Stimulated activated CD4-positive, alpha-beta T cell treated with anti-CD3 and anti-CD28 coated beads, Interleukin-2, amount 100 ng/mL, for 48 hours (primary cell): ENCODE results near the gene MAPK4.
"Not testable (repeated sequence)": the region's sequence is repeated elsewhere in the genome, so short reads cannot be mapped to it uniquely, and the experiment has no call there.

Source experiments
- DNase-seq, 2 donors: peaks; one replicate each; pipeline ENCODE4 v3.0.0-alpha.2; 2020

The MAPK4 gene

DNA sequence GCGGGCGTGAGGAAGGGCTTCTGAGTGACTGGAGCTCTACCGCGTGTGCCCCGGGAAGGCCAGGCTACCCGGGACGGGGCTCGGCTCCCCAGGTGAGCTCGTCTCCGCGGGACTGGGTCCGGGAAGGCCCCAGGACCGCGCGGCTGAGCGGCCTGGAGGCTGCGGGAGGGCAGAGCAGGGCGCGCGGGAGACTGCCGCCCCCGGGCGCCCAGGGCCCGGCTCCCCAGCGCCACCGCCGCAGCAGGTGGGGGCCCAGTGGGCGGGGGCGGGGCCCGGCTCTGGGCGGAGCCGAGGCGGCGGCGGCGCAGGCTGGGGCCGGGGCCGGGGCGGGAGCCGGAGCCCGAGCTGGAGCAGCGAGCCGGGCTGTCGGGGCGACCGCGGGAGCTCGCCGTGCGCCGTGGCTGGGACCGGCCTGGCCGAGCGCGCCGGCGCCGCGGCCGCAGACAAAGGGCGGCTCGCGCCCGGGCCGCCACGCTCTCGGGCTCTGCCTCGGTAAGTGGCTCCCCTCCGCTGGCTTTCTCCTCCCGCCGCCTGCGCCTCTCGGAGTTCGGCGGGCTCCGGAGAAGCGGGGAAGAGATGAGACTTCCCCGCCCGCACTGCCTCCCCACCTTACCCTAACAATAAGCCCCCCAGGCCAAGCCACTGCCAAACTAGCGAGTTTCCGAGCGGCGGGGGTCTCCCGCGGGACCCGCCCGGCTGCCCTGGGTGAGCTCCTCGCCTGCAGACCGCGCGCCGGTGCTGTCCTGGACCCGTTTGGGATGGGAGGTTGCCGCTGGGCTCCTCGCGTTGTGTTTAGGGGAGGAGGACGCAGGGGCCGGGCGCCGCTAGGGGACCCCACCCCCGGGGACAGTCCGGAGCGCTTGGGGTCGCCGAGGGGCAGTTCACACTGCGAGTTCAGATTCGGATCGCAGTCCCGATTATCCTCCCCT is at the start of gene MAPK4:
TSS of gene MAPK4 (plus strand) at position 336 of the 929 bp plus-strand sequence. CDS start 103,872 bp downstream, outside the sequence.
- DNase-seq, result no peak

GRCh38 chr18:50517277-50517676 is 42.6 kb upstream of the MAPK4 start:
- not testable (repeated sequence) for DNase-seq

GRCh38 chr18:50518787-50519546 is 40.9 kb upstream of the MAPK4 start:
- DNase-seq, result no peak

DNA sequence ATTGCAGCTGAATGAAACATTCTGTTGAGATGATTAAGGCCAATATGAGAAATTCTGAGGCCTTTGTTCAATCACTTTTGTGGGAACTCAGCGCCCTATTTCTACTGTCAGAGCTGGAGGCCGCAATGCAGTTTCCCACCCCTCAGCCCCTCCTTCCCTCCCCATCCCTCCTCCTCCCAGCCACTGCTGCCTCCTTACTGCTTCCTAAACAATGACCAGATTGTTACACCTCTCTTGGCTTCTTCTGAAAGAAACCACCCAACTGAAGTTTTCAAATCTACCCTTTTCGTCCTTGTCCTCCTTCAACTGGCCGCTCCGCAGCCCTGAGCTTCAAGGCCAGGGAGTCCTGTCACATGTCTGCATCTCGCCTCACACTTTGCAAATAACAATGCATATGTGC is 36.7 kb upstream of the MAPK4 start:
- DNase-seq, result no peak

GRCh38 chr18:50527636-50528307 is 32.1 kb upstream of the MAPK4 start:
- no peak for DNase-seq

DNA sequence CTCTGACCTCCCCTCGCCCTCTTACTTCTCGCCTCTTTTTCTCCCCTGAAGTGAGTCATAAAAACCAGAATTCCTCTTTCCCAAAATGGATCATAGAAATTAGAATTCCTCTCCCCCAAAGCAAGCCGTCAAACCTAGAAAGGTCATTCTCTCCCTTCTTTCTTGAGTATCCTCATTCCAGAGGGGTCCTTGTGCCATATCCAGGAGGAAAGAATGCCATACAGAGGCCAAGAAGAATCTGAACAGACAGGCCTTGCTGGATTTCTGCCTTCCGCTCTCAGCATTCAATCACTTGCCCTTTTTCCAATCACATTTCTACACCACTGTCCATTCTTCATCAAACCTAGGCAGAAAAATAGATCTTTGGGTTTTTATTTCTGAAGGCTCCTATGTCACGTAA is 31.1 kb upstream of the MAPK4 start:
- DNase-seq, result no peak

DNA sequence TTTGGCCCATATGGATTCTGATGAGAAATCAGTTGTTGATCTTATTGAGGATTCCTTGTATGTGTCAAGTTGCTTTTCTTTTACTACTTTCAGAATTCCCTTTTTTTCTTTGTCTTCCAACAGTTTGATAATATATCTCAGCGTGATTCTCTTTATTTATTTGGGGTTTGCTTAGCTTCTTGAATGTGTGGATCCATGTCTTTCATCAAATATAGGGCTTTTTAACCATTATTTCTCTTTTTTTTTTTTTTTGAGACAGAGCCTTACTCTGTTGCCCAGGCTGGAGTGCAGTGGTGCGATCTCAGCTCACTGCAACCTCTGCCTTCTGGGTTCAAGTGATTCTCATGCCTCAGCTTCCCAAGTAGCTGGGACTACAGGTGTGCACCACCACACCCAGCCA is 26.1 kb upstream of the MAPK4 start:
- DNase-seq, result not testable (repeated sequence)

GRCh38 chr18:50544476-50544875 is 15.4 kb upstream of the MAPK4 start:
- DNase-seq, result not testable (repeated sequence)

- no peak for DNase-seq
These were observed 14.0 kb upstream of the MAPK4 start for GRCh38 chr18:50545936-50546335.

DNA sequence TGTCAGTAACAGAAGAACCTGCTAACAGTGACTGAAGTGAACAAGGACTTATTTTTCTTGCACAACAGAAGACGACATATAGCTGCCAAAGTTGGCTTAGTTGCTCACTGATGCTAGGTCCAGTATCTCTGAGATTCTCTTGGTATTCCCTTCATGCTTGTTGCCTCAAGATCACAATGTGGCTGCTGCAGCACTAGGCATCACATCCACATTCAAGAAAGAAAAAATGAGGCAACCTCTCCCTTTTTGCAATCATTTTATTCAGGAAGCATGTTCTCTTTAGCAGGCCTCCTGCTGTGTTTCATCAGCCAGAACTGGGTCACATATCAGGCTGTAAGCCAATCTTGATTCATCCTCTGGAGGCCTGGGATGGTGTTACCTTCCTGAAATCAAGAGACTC is 11.7 kb upstream of the MAPK4 start:
- DNase-seq, result no peak

DNA sequence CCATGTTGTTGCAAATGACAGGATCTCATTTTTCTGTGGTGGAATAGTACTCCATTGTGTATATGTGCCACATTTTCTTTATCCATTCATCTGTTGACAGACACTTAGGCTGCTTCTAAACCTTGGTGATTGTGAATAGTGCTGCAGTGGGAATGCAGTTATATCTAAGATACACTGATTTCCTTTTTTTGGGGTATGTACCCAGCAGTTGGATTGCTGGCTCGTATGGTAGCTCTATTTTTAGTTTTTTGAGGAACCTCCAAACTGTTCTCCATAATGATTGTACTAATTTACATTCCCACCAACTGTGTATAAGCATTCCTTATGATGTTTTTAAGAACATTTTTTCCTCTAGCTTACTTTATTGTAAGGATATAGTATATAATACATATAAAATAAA is 8.2 kb upstream of the MAPK4 start:
- not testable (repeated sequence) for DNase-seq

- no peak for DNase-seq
These were observed 1.7 kb upstream of the MAPK4 start for GRCh38 chr18:50558157-50558556.

DNA sequence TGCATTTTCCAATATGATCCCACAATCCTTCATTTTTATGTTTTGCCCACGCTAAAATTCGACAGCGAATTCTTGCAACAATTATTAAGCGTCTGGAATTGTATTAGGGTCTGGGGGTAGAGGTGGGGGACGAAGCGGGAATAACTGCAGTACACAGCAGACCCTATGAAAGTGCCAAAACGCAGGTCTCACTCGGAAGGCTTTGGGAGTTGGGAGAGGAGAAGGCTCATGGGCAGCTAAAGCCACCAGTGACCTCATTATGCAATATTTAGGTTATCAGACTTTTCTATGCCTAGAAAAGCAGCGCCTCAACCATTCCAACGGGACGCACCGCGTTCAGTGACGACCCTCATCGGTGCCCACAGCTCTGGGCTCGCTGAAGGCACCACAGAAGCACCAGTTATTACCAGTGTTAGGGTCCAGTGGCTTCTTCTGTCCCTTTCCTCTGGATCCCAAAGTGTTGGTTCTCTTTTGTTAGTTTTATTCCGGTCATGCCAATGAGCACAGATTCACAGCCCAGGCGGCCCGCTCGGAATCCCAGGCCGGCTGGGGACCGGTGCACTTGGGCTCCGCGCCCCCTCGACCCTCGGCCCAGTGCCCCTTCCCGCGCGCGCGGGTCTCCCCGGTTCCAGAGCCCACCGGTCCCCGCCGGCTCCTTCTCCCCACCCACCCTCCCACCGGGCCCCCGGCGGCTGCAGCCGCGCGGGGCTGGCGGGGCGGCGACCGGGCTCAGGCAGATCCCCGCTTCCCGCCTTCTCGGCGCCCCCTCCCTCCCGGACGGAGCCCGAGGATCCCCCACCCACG is 737 bp upstream of the MAPK4 start:
- DNase-seq, result no peak

DNA sequence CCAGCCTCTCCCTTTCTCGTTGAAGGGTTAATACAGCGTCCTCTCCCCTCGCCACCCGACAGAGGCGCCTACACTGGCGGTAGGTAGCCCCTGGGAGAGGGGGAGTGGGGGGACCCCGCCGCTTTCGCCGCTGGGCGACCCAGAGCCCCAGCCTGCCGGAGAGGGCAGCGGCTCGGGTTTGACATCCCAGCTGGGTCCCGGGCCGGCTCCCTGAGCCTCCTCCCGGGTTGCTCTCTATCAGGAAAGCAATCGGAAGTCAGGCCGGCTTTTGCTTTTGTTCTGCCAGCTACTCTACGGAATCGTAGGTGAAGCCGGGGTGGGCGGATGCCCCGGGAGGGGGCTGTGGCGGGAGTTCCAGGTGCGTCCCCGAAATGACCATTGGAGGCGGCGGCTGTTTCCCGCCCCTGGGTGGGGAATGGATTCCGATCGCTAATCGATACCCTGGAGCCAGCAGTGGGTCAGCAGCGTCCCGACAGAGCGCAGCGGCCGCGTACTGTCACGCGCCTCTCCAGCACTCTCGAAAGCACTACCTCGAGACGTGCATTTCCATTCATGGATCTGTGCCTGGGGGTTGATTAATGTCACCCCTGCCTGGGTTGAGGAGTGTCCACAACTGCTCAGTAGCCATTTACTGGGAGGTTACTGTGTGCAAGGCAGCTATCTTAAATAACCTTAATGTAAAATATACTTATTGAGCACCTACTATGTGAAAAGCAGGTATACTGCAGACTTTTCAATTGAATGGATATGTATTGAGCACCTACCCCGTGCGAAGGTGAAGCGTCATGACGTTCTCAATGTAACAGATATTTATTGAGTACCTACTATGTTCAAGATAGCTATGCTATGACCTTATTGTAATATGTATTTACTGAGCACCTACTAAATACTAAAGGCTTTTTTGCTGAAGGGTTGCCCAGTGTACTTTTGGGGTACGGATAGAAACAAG is 1.1 kb downstream of the MAPK4 start:
- DNase-seq, result no peak

- DNase-seq, result not testable (repeated sequence)
These were observed 2.4 kb downstream of the MAPK4 start for GRCh38 chr18:50562258-50562657.

GRCh38 chr18:50562686-50563085 is 2.8 kb downstream of the MAPK4 start:
- DNase-seq, result no peak

DNA sequence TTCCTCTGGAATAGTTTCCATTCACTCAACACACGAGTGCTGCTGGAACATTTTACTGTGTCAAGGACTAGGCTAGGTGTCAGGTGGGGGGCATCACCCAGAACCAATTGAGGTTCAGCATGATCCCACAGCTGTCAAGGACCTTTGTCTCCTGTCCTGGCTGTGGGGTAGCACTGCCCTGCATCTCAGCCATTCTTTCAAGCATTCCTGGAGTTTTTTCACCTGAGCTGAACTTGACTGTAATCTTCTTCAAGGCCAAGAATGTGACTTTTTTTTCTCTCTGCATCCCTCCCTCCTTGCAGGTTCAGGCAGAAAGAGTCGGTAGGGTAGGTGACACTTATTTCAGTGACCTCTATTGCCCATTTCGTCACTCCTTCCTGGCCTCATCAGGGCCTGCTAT is 3.5 kb downstream of the MAPK4 start:
- DNase-seq, result no peak

- no peak for DNase-seq
These were observed 10.0 kb downstream of the MAPK4 start for GRCh38 chr18:50569930-50570329.

DNA sequence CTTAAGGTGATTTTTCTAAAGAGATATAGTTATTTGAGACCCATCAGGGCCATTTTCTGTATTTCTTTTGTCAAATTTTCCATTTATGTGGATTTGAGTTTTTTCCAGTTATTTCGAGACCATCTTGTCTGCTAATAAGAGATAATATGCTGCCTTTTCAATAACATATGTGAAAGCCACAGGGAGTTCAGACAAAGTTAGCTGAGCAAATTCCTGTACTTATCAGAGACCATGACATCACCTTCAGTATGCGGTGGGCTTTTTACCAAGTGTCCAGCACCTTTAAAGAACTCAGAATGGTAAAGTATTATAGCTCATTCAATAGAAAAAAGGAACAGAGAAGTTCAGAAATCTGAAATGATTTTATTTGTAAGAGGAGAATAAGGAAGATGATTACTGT is 11.7 kb downstream of the MAPK4 start:
- no peak for DNase-seq

DNA sequence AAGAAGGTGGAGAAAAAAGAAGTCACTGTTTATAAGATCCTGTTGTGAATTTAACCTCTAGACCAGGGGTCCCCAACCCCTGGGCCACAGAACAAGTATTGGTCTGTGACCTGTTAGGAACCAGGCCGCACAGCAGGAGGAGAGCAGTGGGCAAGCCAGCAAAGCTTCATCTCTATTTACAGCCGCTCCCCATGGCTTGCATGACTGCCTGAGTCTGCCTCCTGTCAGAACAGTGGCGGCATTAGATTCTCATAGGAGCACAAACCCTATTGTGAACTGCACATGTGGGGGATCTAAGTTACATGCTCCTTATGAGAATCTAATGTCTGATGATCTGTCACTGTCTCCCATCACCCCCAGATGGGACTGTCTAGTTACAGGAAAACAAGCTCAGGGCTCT is 13.3 kb downstream of the MAPK4 start:
- DNase-seq, result not testable (repeated sequence)

DNA sequence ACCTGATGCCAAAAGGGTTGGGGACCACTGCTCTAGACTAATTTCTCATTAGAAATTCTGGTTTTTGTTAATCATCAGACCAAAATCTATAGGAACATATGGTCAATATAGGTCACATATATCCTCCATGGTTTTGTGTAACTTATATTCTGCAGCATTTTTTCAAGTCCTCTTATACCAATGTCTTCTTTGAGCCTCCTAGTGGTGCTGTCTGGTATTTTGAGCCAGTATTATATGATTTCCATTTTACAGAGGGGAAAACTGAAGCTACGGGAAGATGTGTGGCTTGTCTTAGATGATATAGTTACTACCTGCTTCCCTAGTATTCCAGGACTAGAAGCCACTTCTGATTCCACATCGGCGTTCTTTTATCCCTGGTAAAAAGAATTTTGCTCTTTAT is 13.8 kb downstream of the MAPK4 start:
- DNase-seq, result no peak
